Panc1 (cell line): Measurements from ENCODE around the gene RNASE12. TPM values are rescaled to one million over a fixed set of nuclear protein-coding genes. Genes with fewer than 3 reads are reported as not detected.

Experiments
- ATAC-seq: fragments of 200-7000 bp; cut with Tn5 transposase; 2 replicates; pipeline ENCODE4 v1.9.1; 2020; ENCODE audit warnings: mild to moderate bottlenecking, moderate library complexity
- Bru-seq: library from RNA; stranded (reverse); fragments of 400-500 nt; gene quantifications from one replicate; lab custom pipeline; 2021; lab: Mats Ljungman, UMichigan
- BruChase-seq, 2 experiments: library from RNA; stranded (reverse); fragments of 400-500 nt; gene quantifications; one replicate each; lab custom pipeline; 2021; lab: Mats Ljungman, UMichigan
- BruUV-seq: library from RNA; stranded (reverse); fragments of 400-500 nt; replicated peaks from 2 replicates; lab custom pipeline; 2021; lab: Mats Ljungman, UMichigan
- CTCF ChIA-PET: fragments of 300-600 bp; sonication (Branson Sonifier 250); formaldehyde crosslinking; loops from one replicate; lab custom pipeline; 2022; ENCODE audit warnings: antibody characterized with exemption; lab: Charles Lee
- POLR2A ChIA-PET: fragments of 300-600 bp; sonication (Branson Sonifier 250); formaldehyde crosslinking; loops from one replicate; lab custom pipeline; 2022; ENCODE audit warnings: antibody characterized with exemption; lab: Charles Lee
- DNase-seq: peaks from one replicate; pipeline ENCODE4 v3.0.0-alpha.2; 2010; ENCODE audit warnings: low read depth, low spot score
- H3K27ac ChIP-seq: 2 replicates; pipeline ENCODE4 v1.5.1; 2011; ENCODE audit warnings: mild to moderate bottlenecking, low read length, inconsistent platforms
- H3K27me3 ChIP-seq: fragments of 200-500 bp; sonication (Bioruptor generic); 2 replicates; pipeline ENCODE4 v1.6.0; 2014; ENCODE audit warnings: low read length, inconsistent platforms; ENCODE audit not compliant: control insufficient read depth, insufficient read depth
- H3K36me3 ChIP-seq: fragments of 200-500 bp; sonication (Bioruptor generic); 2 replicates; pipeline ENCODE4 v1.5.1; 2014; ENCODE audit warnings: inconsistent platforms, mild to moderate bottlenecking, low read length, moderate library complexity; ENCODE audit not compliant: control insufficient read depth, insufficient read depth
- H3K4me1 ChIP-seq: 2 replicates; pipeline ENCODE4 v1.5.1; 2011; ENCODE audit warnings: inconsistent platforms, mild to moderate bottlenecking, low read length, moderate library complexity; ENCODE audit not compliant: control insufficient read depth, insufficient read depth
- H3K4me3 ChIP-seq, 2 experiments: 2 replicates each; pipeline ENCODE4 v1.5.1; 2011 to 2012; ENCODE audit warnings: low read depth in 2 of 2, low read length in 2 of 2, mild to moderate bottlenecking in 2 of 2, inconsistent platforms in 1 of 2, moderate library complexity in 1 of 2
- H3K9me3 ChIP-seq: fragments of 200-500 bp; sonication (Bioruptor generic); 2 replicates; pipeline ENCODE4 v1.5.1; 2014; ENCODE audit warnings: low read depth, mild to moderate bottlenecking, inconsistent platforms, low read length, moderate library complexity; ENCODE audit not compliant: control insufficient read depth, insufficient read depth
- POLR2AphosphoS5 ChIP-seq: IDR thresholded peaks from 2 replicates; pipeline ENCODE4 v1.6.1; 2012; ENCODE audit warnings: mild to moderate bottlenecking, low read depth, low read length, moderate library complexity
- SIN3A ChIP-seq: IDR thresholded peaks from 2 replicates; pipeline ENCODE4 v1.6.1; 2012; ENCODE audit warnings: low read depth, mild to moderate bottlenecking, low read length, moderate library complexity, borderline replicate concordance; ENCODE audit not compliant: insufficient read depth
- TCF7L2 ChIP-seq: IDR thresholded peaks from 2 replicates; pipeline ENCODE4 v1.6.1; 2011; ENCODE audit warnings: mild to moderate bottlenecking, low read depth, low read length, inconsistent platforms
- in situ Hi-C: cut with HindIII; loops from 2 replicates; pipeline ENCODE4 v1.10.0; 2016; ENCODE audit warnings: low sequenced_read_pairs, low pct_unique_long_range_greater_than_20kb
- intact Hi-C: fragments of 100-400 bp; cut with micrococcal nuclease; formaldehyde crosslinking; loops from one replicate; pipeline ENCODE4 v1.10.0; 2022; ENCODE audit not compliant: unreplicated experiment
- long read RNA-seq: library from polyadenylated mRNA; unstranded; transcript quantifications from one replicate; pipeline ENCODE4 v2.0.0, GENCODE V29; 2021; ENCODE audit not compliant: unreplicated experiment
- polyA plus RNA-seq: library from polyadenylated mRNA; unstranded; fragments of >200 nt; gene quantifications from one replicate; pipeline ENCODE4 v1.2.1, GENCODE V29; 2012; ENCODE audit warnings: missing spikeins; ENCODE audit not compliant: insufficient read length
- total RNA-seq: library from RNA; stranded (reverse); gene quantifications from one replicate; pipeline ENCODE4 v1.2.1, GENCODE V29; 2021; ENCODE audit not compliant: unreplicated experiment
- TF ChIP-seq, protein P1 (sequence below): fragments of 450-650 bp; IDR thresholded peaks from 2 replicates; pipeline ENCODE4 v1.5.1; 2017; ENCODE audit warnings: mild to moderate bottlenecking
- TF ChIP-seq, protein P2 (sequence below), 2 experiments: IDR thresholded peaks; 2 replicates each; pipeline ENCODE4 v1.6.1; 2011 to 2012; ENCODE audit warnings: low read depth in 2 of 2, control low read depth in 1 of 2, low read length in 1 of 2, mild to moderate bottlenecking in 1 of 2, moderate library complexity in 1 of 2; ENCODE audit not compliant: insufficient read depth in 1 of 2

RNASE12 gene, protein sequence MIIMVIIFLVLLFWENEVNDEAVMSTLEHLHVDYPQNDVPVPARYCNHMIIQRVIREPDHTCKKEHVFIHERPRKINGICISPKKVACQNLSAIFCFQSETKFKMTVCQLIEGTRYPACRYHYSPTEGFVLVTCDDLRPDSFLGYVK
- not detected for total RNA-seq
- polyA plus RNA-seq, result not detected
- Bru-seq, nascent RNA, result not detected
- not detected for BruChase-seq, experiment 1, labeled RNA remaining after a 2-hour chase
- not detected for BruChase-seq, experiment 2, labeled RNA remaining after a 6-hour chase
- long read RNA-seq, result 0 reads

DNA sequence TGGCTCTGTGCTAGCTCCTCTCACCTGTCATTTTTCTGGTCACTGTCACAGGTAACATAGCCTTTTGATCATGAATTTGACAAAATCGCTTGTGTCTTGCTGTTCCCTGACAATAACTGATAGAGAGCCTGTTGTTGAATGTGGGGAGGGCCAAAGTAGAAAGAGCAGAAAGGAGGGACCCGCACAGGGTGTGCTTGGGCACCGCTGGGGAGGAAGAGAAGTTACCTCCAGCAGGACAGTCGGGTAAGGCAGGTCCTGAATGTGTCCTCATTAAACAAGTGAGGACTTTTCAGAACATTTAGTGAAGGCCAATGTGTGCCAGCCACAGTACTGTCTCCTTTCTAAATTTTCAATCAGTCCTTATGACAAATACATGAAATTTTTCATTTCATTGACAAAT lies at the start of gene RNASE12:
Gene RNASE12 (minus strand): TSS at position 142 of the 400 bp plus-strand sequence. CDS start 653 bp downstream, outside the sequence.
- no peak for ATAC-seq
- H3K4me3 ChIP-seq, result no peak within 1 kb of the TSS
- BruUV-seq, result no TSS peak

DNA sequence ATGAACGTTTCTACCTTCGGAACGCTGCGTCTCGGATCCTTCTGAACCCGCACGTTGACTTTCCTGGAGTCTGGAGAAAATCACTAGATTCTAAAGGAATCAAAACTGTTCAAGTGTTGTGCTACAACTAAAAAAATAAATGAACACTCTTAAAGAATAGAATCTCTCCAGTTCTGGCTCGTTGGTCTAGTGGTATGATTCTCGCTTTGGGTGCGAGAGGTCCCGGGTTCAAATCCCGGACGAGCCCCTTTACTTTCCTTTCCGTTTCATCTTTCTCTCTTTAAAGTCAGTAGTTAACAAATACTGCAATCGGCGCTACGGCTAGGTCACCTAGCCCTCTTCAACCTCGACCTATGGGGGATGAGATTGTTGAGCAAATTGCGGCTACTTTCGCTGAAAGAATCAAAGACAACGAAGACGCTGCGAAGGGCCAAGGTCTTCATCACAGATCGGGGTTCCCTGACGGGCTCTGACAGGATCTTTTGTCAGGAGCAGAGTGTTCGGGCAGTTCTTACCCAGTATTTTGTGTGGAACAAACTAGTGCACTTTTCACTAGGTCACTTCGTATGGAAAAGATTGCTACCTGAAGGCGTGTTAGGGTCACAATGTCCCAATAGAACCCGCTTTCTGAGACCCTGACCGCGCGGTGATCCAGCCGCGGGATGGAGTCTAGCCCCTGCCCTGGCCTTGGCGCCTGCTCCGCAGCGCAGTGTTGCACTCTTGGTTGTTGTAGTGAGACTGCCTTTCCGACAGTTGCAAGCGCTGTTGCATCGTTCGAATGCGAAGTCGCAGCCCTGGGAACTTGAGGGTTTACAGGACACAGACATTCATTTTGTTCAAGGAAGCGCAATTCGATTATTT lies 41.9 kb upstream of the RNASE12 start:
- H3K4me1 ChIP-seq, result peaks cover 5% of the 10 kb centered on the region
- CTCF ChIA-PET, result no interaction called here
- in situ Hi-C loops, result no loop called here
- peaks cover 2% of the 10 kb centered on the region; the same call in 1 of the 2 replicates for H3K27me3 ChIP-seq
- POLR2A ChIA-PET, result no interaction called here
- peak overlapping the region; percentile 34; the same call in 1 of the 2 replicates for H3K27ac ChIP-seq
- no peaks in the 10 kb centered on the region for H3K36me3 ChIP-seq
- TF ChIP-seq TCF7L2 (peak; percentile 84), POLR2AphosphoS5 (peak; percentile 70; the same call in 1 of the 2 replicates), SIN3A (no peak)
- TF ChIP-seq, protein P1, sequence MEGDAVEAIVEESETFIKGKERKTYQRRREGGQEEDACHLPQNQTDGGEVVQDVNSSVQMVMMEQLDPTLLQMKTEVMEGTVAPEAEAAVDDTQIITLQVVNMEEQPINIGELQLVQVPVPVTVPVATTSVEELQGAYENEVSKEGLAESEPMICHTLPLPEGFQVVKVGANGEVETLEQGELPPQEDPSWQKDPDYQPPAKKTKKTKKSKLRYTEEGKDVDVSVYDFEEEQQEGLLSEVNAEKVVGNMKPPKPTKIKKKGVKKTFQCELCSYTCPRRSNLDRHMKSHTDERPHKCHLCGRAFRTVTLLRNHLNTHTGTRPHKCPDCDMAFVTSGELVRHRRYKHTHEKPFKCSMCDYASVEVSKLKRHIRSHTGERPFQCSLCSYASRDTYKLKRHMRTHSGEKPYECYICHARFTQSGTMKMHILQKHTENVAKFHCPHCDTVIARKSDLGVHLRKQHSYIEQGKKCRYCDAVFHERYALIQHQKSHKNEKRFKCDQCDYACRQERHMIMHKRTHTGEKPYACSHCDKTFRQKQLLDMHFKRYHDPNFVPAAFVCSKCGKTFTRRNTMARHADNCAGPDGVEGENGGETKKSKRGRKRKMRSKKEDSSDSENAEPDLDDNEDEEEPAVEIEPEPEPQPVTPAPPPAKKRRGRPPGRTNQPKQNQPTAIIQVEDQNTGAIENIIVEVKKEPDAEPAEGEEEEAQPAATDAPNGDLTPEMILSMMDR, result no peak
- TF ChIP-seq, protein P2, sequence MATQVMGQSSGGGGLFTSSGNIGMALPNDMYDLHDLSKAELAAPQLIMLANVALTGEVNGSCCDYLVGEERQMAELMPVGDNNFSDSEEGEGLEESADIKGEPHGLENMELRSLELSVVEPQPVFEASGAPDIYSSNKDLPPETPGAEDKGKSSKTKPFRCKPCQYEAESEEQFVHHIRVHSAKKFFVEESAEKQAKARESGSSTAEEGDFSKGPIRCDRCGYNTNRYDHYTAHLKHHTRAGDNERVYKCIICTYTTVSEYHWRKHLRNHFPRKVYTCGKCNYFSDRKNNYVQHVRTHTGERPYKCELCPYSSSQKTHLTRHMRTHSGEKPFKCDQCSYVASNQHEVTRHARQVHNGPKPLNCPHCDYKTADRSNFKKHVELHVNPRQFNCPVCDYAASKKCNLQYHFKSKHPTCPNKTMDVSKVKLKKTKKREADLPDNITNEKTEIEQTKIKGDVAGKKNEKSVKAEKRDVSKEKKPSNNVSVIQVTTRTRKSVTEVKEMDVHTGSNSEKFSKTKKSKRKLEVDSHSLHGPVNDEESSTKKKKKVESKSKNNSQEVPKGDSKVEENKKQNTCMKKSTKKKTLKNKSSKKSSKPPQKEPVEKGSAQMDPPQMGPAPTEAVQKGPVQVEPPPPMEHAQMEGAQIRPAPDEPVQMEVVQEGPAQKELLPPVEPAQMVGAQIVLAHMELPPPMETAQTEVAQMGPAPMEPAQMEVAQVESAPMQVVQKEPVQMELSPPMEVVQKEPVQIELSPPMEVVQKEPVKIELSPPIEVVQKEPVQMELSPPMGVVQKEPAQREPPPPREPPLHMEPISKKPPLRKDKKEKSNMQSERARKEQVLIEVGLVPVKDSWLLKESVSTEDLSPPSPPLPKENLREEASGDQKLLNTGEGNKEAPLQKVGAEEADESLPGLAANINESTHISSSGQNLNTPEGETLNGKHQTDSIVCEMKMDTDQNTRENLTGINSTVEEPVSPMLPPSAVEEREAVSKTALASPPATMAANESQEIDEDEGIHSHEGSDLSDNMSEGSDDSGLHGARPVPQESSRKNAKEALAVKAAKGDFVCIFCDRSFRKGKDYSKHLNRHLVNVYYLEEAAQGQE (IDR thresholded peaks at IDR 0.05; ENCODE audit: insufficient read depth in 1 of 2, low read depth in 2 of 2, low read length in 1 of 2), result no peak
- H3K9me3 ChIP-seq, result no peaks in the 10 kb centered on the region
- ATAC-seq (peak; percentile 88), DNase-seq (peak; percentile 94)
- no TSS peak for BruUV-seq
- intact Hi-C loops, result loop anchor here (2.0 kb wide), 1 partner anchor 52 kb away; the partner anchor contains the start of gene RNASE4
- peak overlapping the region; percentile 56 to 86 for H3K4me3 ChIP-seq

More for the DNA sequence above, at the start of gene RNASE12:
- ChIA-PET POLR2A (no interaction called here), CTCF (no interaction called here)
- no peak for DNase-seq
- no peaks in the 10 kb centered on the region; the same call in 1 of the 2 replicates for H3K4me1 ChIP-seq
- TF ChIP-seq POLR2AphosphoS5, result no peak
- TF ChIP-seq TCF7L2, result no peak
- TF ChIP-seq, protein P1, result no peak
- TF ChIP-seq, protein P2 (IDR thresholded peaks at IDR 0.05; ENCODE audit: insufficient read depth in 1 of 2, low read depth in 2 of 2, low read length in 1 of 2), result no peak
- TF ChIP-seq SIN3A, result no peak
- in situ Hi-C loops, result no loop called here
- H3K9me3 ChIP-seq, result no peaks in the 10 kb centered on the region
- no peaks in the 10 kb centered on the region; the same call in none of the 2 replicates for H3K27me3 ChIP-seq
- H3K36me3 ChIP-seq, result no peaks in the 10 kb centered on the region
- intact Hi-C loops, result no loop called here
- H3K27ac ChIP-seq, result no peak within 1 kb of the TSS
